ENCODE measurements around the gene AMN1. TPM values are rescaled to one million over a fixed set of nuclear protein-coding genes. Genes with fewer than 3 reads are reported as not detected.

Gene AMN1
- total and polyA plus RNA-seq, 2 experiments from 2014 or later: 12.6 to 17.7 TPM

DNA sequence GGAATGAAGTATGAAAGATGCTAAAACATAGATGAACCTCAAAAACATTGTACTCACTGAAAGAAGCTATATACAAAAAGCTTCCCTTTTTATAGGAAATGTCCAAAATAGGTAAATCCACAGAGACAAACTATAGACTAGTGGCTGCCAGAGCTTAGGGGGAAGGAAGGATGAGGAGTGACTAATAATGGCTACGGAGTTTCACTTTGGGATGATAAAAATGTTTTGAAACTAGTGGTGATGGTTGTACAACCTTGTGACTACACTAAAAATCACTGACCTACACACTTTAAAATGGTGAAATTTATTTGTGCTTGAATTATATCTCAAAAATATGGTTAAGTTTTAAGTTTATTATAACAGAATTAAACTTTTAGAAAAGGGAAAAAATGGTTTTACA is 37.1 kb upstream of the AMN1 start:
- Histone ChIP-seq H3K27me3 (ENCODE audit: insufficient read depth) (no peaks in the 10 kb centered on the region), H2AFZ (no peak overlapping the region), H3K4me3 (no peak overlapping the region), H4K20me1 (replicated peaks; ENCODE audit: insufficient read depth) (no peaks in the 10 kb centered on the region), H3K36me3 (ENCODE audit: insufficient read depth) (peaks cover 4% of the 10 kb centered on the region; the same call in 1 of the 2 replicates), H3K9me2 (ENCODE audit: insufficient read depth) (no peaks in the 10 kb centered on the region), H3K27ac (ENCODE audit: low read depth) (no peak overlapping the region), H3K79me2 (replicated peaks; ENCODE audit: insufficient read depth) (no peaks in the 10 kb centered on the region), H3K4me1 (ENCODE audit: insufficient read depth) (no peaks in the 10 kb centered on the region), H3K4me2 (no peak overlapping the region), H3F3A (replicated peaks; ENCODE audit: low read depth) (no peaks in the 10 kb centered on the region)
- H3K9me3 Mint-ChIP-seq: peaks cover 38% of the 10 kb centered on the region
- DNase-seq (ENCODE audit: low spot score) (no peak), ATAC-seq (no peak)
- no peak overlapping the region for H3K27ac Mint-ChIP-seq
- peaks cover 8% of the 10 kb centered on the region for H3K27me3 Mint-ChIP-seq (ENCODE audit: insufficient read depth, low read depth, poor library complexity)
- H3K4me3 Mint-ChIP-seq: no peak overlapping the region
- H3K4me1 Mint-ChIP-seq: no peaks in the 10 kb centered on the region
- TF ChIP-seq CREB1 (CRISPR knock-in tag; IDR thresholded peaks at IDR 0.05; ENCODE audit: low read depth) (no peak), JUNB (IDR thresholded peaks at IDR 0.05; ENCODE audit: unreplicated experiment) (no peak), EZH2phosphoT487 (IDR thresholded peaks at IDR 0.05; ENCODE audit: unreplicated experiment) (no peak), NANOG (IDR thresholded peaks at IDR 0.05; ENCODE audit: borderline replicate concordance) (no peak)
- TF ChIP-seq, protein P1, sequence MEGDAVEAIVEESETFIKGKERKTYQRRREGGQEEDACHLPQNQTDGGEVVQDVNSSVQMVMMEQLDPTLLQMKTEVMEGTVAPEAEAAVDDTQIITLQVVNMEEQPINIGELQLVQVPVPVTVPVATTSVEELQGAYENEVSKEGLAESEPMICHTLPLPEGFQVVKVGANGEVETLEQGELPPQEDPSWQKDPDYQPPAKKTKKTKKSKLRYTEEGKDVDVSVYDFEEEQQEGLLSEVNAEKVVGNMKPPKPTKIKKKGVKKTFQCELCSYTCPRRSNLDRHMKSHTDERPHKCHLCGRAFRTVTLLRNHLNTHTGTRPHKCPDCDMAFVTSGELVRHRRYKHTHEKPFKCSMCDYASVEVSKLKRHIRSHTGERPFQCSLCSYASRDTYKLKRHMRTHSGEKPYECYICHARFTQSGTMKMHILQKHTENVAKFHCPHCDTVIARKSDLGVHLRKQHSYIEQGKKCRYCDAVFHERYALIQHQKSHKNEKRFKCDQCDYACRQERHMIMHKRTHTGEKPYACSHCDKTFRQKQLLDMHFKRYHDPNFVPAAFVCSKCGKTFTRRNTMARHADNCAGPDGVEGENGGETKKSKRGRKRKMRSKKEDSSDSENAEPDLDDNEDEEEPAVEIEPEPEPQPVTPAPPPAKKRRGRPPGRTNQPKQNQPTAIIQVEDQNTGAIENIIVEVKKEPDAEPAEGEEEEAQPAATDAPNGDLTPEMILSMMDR (conservative IDR thresholded peaks at IDR 0.05; ENCODE audit: low read depth in 2 of 2): no peak
- TF ChIP-seq, protein P2, sequence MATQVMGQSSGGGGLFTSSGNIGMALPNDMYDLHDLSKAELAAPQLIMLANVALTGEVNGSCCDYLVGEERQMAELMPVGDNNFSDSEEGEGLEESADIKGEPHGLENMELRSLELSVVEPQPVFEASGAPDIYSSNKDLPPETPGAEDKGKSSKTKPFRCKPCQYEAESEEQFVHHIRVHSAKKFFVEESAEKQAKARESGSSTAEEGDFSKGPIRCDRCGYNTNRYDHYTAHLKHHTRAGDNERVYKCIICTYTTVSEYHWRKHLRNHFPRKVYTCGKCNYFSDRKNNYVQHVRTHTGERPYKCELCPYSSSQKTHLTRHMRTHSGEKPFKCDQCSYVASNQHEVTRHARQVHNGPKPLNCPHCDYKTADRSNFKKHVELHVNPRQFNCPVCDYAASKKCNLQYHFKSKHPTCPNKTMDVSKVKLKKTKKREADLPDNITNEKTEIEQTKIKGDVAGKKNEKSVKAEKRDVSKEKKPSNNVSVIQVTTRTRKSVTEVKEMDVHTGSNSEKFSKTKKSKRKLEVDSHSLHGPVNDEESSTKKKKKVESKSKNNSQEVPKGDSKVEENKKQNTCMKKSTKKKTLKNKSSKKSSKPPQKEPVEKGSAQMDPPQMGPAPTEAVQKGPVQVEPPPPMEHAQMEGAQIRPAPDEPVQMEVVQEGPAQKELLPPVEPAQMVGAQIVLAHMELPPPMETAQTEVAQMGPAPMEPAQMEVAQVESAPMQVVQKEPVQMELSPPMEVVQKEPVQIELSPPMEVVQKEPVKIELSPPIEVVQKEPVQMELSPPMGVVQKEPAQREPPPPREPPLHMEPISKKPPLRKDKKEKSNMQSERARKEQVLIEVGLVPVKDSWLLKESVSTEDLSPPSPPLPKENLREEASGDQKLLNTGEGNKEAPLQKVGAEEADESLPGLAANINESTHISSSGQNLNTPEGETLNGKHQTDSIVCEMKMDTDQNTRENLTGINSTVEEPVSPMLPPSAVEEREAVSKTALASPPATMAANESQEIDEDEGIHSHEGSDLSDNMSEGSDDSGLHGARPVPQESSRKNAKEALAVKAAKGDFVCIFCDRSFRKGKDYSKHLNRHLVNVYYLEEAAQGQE (IDR thresholded peaks at IDR 0.05; ENCODE audit: unreplicated experiment): no peak
- TF ChIP-seq, protein P3, sequence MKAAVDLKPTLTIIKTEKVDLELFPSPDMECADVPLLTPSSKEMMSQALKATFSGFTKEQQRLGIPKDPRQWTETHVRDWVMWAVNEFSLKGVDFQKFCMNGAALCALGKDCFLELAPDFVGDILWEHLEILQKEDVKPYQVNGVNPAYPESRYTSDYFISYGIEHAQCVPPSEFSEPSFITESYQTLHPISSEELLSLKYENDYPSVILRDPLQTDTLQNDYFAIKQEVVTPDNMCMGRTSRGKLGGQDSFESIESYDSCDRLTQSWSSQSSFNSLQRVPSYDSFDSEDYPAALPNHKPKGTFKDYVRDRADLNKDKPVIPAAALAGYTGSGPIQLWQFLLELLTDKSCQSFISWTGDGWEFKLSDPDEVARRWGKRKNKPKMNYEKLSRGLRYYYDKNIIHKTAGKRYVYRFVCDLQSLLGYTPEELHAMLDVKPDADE (IDR thresholded peaks at IDR 0.05): no peak
- peaks cover 8% of the 10 kb centered on the region; the same call in 2 of the 3 replicates for H3K36me3 Mint-ChIP-seq (ENCODE audit: low read depth)
